Measurements from ENCODE around the gene EBF4. TPM values are rescaled to one million over a fixed set of nuclear protein-coding genes. Genes with fewer than 3 reads are reported as not detected.
A peak's percentile ranks its signal among the peaks of the same experiment; 100 is the strongest.

The EBF4 gene
- total RNA-seq, 2 experiments from 2014 or later = 2.7 to 2.9 TPM

DNA sequence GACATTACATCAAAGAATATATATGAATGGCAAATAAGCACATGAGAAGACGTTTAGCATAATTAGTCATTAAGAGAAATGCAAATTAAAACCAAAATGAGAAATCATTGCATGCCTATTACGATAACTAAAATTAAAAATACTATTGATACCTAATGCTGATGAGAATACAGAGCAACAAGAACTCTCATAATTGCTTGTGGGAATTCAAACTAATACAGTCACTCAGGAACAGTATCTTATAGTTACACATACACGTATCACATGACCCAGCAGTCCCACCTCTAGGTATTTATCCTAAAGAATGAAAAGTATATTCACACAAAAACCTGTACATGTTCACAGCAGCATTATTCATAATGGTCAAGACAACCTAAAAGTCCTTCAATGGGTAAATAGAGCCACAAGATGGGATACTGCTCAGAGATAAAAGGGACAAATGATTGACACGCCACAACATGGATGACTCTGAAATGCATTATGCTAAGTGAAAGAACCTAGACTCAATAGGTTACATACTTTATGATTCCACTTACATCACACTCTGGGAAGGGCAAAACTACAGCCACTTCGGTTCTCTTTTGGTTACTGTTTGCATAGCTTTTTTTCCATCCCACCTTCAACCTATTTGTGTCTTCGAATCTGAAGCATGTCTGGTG lies 91.5 kb downstream of the EBF4 start:
- POLR2A ChIA-PET = no interaction called here
- Mint-ChIP-seq H3K9me3 (no peaks in the 10 kb centered on the region), H3K36me3 (ENCODE audit: low read depth) (no peaks in the 10 kb centered on the region), H3K27ac (no peak overlapping the region), H3K27me3 (peaks cover 31% of the 10 kb centered on the region), H3K4me1 (no peaks in the 10 kb centered on the region), H3K4me3 (no peak overlapping the region)
- CTCF ChIA-PET = no interaction called here
- no peak for DNase-seq

GRCh38 chr20:2793471-2793870 lies 100.9 kb downstream of the EBF4 start:
- POLR2A ChIA-PET = no interaction called here
- no peak overlapping the region for H3K27ac Mint-ChIP-seq
- CTCF ChIA-PET = no interaction called here

GRCh38 chr20:2794202-2794748 lies 101.7 kb downstream of the EBF4 start:
- Mint-ChIP-seq H3K27ac (no peak overlapping the region), H3K4me1 (peaks cover 5% of the 10 kb centered on the region), H3K9me3 (no peaks in the 10 kb centered on the region), H3K36me3 (ENCODE audit: low read depth) (no peaks in the 10 kb centered on the region), H3K4me3 (no peak overlapping the region), H3K27me3 (peaks cover 49% of the 10 kb centered on the region)
- ChIA-PET CTCF (no interaction called here), POLR2A (no interaction called here)
- DNase-seq = no peak

More at GRCh38 chr20:2793471-2793870, 100.9 kb downstream of the EBF4 start:
- Mint-ChIP-seq H3K4me3 (no peak overlapping the region), H3K27me3 (peaks cover 47% of the 10 kb centered on the region), H3K36me3 (ENCODE audit: low read depth) (no peaks in the 10 kb centered on the region), H3K4me1 (peaks cover 2% of the 10 kb centered on the region), H3K9me3 (no peaks in the 10 kb centered on the region)
- no peak for DNase-seq

GRCh38 chr20:2794866-2795447 lies 102.4 kb downstream of the EBF4 start:
- Mint-ChIP-seq H3K9me3 (no peaks in the 10 kb centered on the region), H3K27me3 (peaks cover 49% of the 10 kb centered on the region), H3K4me1 (peaks cover 11% of the 10 kb centered on the region), H3K36me3 (ENCODE audit: low read depth) (peaks cover 2% of the 10 kb centered on the region), H3K27ac (no peak overlapping the region), H3K4me3 (no peak overlapping the region)
- CTCF ChIA-PET = no interaction called here
- POLR2A ChIA-PET = no interaction called here
- DNase-seq = no peak

GRCh38 chr20:2795451-2795850 lies 102.9 kb downstream of the EBF4 start:
- Mint-ChIP-seq H3K36me3 (ENCODE audit: low read depth) (peaks cover 4% of the 10 kb centered on the region), H3K27ac (no peak overlapping the region), H3K4me3 (no peak overlapping the region), H3K9me3 (no peaks in the 10 kb centered on the region), H3K4me1 (peaks cover 13% of the 10 kb centered on the region), H3K27me3 (peaks cover 49% of the 10 kb centered on the region)
- no peak for DNase-seq
- ChIA-PET POLR2A (no interaction called here), CTCF (no interaction called here)

GRCh38 chr20:2796011-2796660 lies 103.6 kb downstream of the EBF4 start:
- CTCF ChIA-PET = no interaction called here
- Mint-ChIP-seq H3K4me3 (no peak overlapping the region), H3K27ac (no peak overlapping the region), H3K4me1 (peaks cover 18% of the 10 kb centered on the region), H3K36me3 (ENCODE audit: low read depth) (peaks cover 4% of the 10 kb centered on the region), H3K27me3 (peaks cover 51% of the 10 kb centered on the region), H3K9me3 (no peaks in the 10 kb centered on the region)
- POLR2A ChIA-PET = no interaction called here
- DNase-seq = no peak

DNA sequence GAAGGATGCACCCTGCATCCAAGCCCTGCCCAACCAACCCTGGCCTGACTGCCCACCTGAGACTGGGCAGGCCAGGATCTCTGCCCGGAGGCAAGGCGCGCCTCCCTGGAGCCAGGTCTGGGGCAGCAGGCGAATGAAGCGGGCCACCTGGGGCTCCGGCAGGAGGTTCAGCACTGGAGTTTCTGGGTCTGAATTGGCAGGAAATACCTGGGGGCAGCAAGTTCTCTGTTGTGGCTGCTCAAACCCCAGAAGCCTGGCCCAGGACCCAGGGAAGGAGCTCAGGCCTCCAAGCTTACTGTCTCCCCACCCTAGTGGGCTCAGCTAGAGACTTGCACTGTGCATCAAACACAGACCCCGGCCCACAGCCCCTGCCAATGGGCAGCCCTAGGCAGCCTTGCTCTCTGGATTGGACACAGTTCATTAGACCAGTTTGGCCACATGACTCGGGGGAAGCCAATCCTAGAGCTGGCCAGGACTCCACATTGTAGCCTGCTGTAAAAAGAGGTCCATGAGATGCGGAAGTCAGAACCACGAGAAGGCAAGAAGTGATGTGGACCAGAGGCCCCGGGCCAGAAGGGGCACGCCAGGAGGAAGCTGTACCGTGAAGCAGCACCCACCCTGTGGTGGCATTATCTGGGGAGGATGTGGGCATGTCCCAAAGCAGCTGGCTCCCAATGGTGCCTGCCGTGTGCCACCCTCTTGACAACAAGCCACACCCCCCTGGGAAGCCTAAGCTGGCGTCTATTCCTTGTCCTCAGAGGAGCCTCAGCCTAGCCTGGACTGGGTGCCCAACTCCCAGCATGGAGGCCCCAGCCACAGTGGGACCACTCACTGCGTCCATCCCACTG lies 104.8 kb downstream of the EBF4 start:
- H3K36me3 Mint-ChIP-seq (ENCODE audit: low read depth) = peaks cover 4% of the 10 kb centered on the region
- CTCF ChIA-PET = no interaction called here
- DNase-seq = no peak
- POLR2A ChIA-PET = no interaction called here
- H3K9me3 Mint-ChIP-seq = no peaks in the 10 kb centered on the region
- H3K4me1 Mint-ChIP-seq = peaks cover 22% of the 10 kb centered on the region
- H3K4me3 Mint-ChIP-seq = no peak overlapping the region
- peaks cover 47% of the 10 kb centered on the region for H3K27me3 Mint-ChIP-seq
- no peak overlapping the region for H3K27ac Mint-ChIP-seq

- Mint-ChIP-seq H3K27me3 (peaks cover 49% of the 10 kb centered on the region), H3K4me3 (no peak overlapping the region), H3K4me1 (peaks cover 22% of the 10 kb centered on the region), H3K27ac (no peak overlapping the region), H3K36me3 (ENCODE audit: low read depth) (peaks cover 4% of the 10 kb centered on the region), H3K9me3 (no peaks in the 10 kb centered on the region)
- CTCF ChIA-PET = no interaction called here
- DNase-seq = no peak
- POLR2A ChIA-PET = no interaction called here
These were observed 105.7 kb downstream of the EBF4 start for GRCh38 chr20:2798095-2798805.

GRCh38 chr20:2798814-2799213 lies 106.2 kb downstream of the EBF4 start:
- Mint-ChIP-seq H3K27ac (no peak overlapping the region), H3K27me3 (peaks cover 50% of the 10 kb centered on the region), H3K4me3 (no peak overlapping the region), H3K9me3 (no peaks in the 10 kb centered on the region), H3K36me3 (ENCODE audit: low read depth) (peaks cover 4% of the 10 kb centered on the region), H3K4me1 (peaks cover 22% of the 10 kb centered on the region)
- ChIA-PET CTCF (no interaction called here), POLR2A (no interaction called here)
- no peak for DNase-seq

DNA sequence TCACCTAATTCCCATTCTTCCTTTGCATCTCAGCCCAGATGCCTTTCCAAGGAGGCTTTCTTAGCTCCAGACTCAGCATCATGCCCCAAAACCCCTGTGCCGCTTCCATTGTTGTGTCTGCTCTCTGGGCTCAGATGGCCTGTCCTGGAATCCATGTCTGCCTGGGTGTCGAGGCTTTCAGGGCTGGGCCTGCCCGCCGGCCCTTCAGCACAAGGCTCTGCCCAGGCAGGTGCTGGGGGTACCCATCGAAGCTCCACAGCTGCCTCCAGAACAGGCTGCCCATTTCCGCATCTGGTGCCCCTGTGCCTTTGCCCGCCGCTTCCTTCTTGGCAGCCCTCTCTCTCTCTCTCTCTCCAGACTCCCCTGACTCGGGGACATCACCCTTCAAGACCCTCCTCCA lies 106.7 kb downstream of the EBF4 start:
- ChIA-PET POLR2A (no interaction called here), CTCF (no interaction called here)
- H3K9me3 Mint-ChIP-seq = no peaks in the 10 kb centered on the region
- H3K36me3 Mint-ChIP-seq (ENCODE audit: low read depth) = peaks cover 4% of the 10 kb centered on the region
- peaks cover 22% of the 10 kb centered on the region for H3K4me1 Mint-ChIP-seq
- H3K4me3 Mint-ChIP-seq = no peak overlapping the region
- no peak overlapping the region for H3K27ac Mint-ChIP-seq
- no peak for DNase-seq
- peaks cover 55% of the 10 kb centered on the region for H3K27me3 Mint-ChIP-seq

DNA sequence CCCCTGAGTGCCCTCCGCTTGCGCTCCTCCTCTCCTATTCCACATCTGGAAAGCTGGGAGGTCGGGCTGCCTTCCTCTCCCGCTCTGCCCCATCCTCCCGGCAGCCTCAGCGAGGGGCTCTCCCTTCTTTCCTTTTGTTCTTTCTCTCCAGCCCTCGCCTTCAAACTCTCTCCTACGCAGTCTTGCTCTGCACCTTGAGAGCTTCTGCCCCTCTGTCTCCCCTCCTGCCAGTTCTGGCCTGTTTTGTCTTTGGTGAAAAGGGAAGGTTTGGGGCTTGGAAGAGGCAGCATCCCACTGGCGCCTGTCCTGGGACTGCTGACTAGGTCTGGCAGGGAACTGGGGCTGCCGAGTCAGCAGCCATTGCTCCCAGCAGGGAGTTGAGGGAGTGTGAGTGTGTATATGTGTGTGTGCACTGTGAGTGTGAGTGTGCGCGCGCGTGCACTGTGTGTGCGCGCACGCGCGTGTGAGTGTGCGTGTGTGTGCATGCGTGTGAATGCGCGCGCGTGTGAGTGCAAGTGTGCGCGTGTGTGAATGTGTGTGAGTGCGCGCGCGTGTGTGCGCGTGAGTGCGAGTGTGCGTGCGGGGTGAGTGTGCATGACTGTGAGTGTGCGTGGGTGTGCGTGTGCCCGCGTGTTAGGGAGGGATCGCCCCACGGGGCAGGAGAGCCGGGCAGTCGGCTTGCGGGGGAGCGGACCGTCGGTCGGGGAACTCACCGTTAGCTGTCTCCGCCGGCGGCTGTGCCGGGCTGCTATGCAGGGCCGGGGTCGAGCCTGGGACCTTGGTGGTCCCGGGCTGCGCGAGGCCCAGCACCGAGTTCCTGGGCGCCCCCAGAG lies 107.3 kb downstream of the EBF4 start:
- Mint-ChIP-seq H3K36me3 (ENCODE audit: low read depth) (peaks cover 4% of the 10 kb centered on the region), H3K27me3 (peaks cover 58% of the 10 kb centered on the region), H3K27ac (peak overlapping the region; percentile 29), H3K4me1 (peaks cover 22% of the 10 kb centered on the region), H3K9me3 (no peaks in the 10 kb centered on the region), H3K4me3 (peak overlapping the region; percentile 65)
- CTCF ChIA-PET = no interaction called here
- POLR2A ChIA-PET = no interaction called here
- no peak for DNase-seq

Measured in activated CD4-positive, alpha-beta memory T cell treated with anti-CD3 and anti-CD28 coated beads, Interleukin-2, amount 10 ng/mL, durations not matched to agents 7 days and 5 days (primary cell).